Forelimb muscle (tissue), 1 donor: ENCODE data around the gene RAPGEF1. TPM values are rescaled to one million over a fixed set of nuclear protein-coding genes. Genes with fewer than 3 reads are reported as not detected.

Source experiments
- DNase-seq: peaks from one replicate; pipeline ENCODE4 v3.0.0-alpha.2; 2013; ENCODE audit warnings: low read depth
- polyA plus RNA-seq: library from polyadenylated mRNA; unstranded; fragments of 120-200 nt; gene quantifications from one replicate; pipeline ENCODE4 v1.2.1, GENCODE V29; 2013; ENCODE audit not compliant: insufficient read length

Gene RAPGEF1
- polyA plus RNA-seq, 1 donor, result 90.5 TPM

DNA sequence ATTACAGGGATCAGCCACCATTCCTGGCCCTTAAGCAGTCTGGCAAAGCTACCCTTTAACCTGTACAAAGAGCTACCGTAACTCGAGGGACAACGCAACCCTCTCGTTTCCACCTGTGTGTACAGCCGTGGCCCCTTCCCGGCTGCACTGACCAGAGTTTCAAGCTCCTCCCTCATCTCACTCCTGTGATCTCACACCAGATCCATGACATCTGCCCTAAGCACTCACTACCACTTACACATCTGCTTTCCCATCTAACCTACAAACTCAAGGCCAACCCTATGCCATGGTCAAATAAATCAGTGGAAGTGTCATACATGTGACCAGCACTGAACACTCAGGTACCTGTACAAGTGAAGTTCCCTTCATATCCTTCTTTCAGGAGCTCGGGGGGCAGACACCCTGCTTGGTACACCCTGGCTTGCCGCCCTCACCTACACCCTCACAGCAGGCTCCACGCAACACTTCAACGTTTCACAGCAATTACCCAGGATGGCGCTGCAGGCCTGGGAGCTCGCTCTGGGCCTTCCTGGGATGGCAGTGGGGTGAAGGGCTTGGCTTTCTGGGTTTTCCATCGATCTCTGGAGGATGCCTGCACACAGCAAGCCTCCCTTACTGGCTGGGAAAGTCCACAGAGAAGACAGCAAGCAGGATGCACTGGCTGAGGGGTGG lies 132.8 kb downstream of the RAPGEF1 start:
- DNase-seq, result no peak

DNA sequence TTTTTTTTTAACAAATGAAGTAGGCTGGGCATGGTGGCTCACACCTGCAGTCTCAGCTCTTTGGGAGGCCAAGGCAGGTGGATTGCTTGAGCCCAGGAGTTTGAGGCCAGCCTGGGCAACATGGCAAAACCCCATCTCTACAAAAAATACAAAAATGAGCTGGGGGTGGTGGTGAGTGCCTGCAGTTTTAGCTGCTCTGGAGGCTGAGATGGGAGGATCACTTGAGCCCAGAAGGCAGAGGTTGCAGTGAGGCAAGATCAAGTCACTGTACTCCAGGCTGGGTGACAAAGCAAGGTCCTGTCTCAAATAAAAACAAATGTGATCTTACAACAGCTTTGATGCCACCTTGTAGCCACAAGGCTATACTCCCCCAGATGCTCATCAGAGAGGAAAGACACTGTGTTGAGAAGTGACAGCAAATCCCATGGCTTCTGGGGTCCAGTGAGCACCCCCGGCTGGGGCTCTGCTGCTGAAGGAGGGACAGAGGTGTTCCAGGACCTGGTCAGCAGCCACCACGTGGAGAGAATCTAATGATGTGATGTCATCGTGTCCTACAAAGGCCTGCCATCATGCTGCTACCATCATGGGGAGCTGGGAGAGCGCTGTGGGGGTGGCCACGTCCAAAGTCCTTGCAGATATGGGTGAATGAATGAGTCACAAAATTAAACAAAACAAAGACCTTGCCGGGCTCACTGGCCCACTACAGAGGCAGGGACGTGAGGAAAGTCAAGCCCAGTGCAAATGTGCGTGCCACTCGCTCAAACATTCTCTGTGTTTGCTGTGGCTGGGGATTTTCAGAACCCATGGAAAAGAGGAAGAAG lies 133.9 kb downstream of the RAPGEF1 start:
- DNase-seq, result no peak

GRCh38 chr9:131603711-131604439 lies 136.0 kb downstream of the RAPGEF1 start:
- DNase-seq, result no peak

- no peak for DNase-seq
Observed at GRCh38 chr9:131603199-131603598, 136.7 kb downstream of the RAPGEF1 start.

DNA sequence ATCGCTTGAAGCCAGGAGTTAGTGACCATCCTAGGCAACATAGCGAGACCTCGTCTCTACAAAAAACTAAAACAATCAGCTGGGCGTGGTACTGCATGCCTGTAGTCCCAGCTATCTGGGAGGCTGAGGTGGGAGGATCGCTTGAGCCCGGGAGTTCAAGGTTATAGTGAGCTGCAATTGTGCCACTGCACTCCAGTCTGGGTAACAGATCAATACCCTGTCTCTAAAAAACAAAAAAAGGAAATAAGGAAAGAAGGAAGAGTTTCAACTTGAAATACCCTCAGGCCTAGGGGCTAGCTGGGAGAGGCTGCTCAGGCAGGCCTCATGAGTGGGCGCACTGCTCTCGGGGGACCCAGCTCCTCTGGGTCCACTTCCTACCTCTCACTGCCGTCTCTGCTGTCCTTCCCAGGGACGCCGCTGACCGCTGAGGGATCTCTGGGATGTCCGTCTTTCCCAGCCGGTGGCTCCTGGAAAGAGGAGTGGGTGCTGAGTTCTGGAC lies 138.1 kb downstream of the RAPGEF1 start:
- DNase-seq, result no peak

DNA sequence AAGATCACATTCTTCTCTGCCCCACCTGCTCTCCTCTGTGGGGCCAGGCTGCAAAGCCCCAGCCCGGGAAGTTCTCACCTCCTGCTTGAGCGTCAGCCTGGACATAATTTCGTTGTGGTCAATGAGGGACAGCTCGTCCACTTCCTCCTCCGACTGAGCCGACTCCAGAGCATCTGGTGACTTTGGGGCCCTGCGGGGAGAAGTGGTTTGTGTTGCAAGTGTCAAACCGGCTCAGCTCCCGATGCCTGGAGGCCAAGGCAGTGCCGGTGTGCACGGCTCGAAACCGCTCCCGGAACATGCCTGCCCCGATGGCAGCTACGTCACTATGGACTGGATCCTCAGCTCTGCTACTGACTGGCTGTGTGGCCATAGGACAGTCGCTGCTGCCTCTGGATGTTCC lies 141.8 kb downstream of the RAPGEF1 start:
- DNase-seq, result no peak

DNA sequence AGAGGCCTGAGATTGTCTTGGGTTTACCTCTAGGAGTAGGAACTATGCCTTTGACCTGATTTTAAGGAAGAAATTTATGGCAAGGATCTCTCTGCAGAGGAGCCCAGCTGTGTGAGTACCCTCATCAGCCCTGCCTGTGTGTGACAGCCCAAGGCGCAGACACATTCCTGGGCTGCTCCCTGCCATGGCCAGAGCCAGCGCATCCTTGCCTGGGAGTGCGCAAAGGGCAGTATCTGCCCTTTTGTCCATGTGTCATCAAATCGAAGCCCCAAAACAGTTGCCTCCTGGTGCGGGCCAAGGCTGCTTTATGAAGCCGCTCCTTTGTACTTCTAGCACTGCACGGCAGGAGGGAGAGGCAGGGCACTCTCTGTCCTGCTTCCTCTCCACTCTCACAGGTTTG lies 142.6 kb downstream of the RAPGEF1 start:
- DNase-seq, result no peak

DNA sequence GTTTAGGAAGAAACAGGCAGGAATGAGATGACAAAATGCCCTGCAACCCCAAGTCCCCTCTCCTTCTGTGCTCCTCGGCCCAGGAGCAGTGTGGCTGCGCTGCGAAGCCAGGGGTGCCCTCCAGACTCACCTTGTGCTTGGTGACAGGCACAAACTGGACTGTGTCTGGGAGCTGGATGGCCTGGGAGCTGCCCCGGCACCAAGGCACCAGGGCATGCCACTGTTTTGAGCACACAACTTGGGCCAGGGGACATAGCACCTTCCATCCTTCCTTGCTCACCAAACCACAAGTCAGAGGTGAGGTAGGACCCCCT lies 143.5 kb downstream of the RAPGEF1 start:
- no peak for DNase-seq

- DNase-seq, result no peak
Observed at GRCh38 chr9:131595696-131596429, 144.0 kb downstream of the RAPGEF1 start.

DNA sequence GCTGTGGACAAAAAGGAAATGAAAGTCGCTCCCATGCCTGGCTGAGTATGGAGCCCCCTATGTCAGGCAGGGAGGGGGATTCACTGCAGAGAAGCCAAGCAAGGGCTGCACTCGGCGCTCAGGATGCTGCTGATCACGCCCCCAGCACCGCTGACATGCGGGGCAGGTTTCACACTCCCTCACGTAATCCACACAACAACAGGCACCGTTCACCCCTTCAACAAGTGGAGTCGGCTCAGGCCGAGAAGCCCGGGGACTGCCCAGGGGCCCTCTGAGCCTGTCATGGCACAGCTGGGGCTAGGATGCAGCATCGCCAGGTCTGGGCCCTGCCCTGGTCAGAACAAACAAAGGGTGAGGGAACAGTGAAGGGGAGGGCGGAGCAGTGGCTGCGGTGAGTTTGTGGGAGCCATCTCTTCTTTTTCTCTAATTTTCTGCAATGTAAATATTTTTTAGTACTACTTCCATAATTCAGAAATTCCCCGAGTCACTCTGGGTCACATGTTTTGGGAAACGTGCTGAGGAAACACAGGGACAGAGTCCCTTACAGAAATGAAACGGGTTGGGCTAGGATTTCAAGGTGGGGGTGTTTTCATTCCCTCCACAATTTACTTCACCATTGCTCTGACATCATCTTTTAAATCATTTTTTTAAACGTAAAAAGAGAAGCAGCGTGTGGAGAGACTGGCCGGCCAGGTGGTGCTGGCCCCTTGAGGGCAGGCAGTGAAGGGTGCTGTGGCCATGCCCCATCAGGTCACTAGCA lies 144.8 kb downstream of the RAPGEF1 start:
- no peak for DNase-seq

- DNase-seq, result no peak
Observed at GRCh38 chr9:131593936-131594665, 145.8 kb downstream of the RAPGEF1 start.

- no peak for DNase-seq
Observed at GRCh38 chr9:131593091-131593820, 146.6 kb downstream of the RAPGEF1 start.

GRCh38 chr9:131591845-131592208 lies 148.0 kb downstream of the RAPGEF1 start:
- DNase-seq, result no peak

GRCh38 chr9:131590907-131591844 lies 148.7 kb downstream of the RAPGEF1 start:
- DNase-seq, result no peak

DNA sequence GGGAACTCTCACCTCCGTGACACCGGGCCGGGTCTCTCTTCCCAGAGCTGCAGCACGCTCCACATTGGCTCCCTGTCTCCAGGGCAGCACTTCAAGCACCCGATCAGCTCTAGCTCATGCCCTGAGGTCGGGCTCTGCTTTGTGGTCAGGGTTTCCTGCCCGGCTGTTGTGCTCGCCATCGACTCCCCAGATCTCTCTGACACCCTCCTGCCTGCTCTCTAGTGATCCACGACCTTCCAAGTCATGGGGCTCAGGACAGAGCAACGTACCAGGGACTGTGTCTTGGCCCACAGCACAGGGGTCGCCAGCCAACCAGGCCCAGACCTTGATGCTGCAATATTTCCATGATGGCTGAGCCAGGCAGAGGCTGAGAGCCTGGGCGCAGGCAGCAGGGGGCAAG lies 149.4 kb downstream of the RAPGEF1 start:
- no peak for DNase-seq

GRCh38 chr9:131589993-131590392 lies 149.9 kb downstream of the RAPGEF1 start:
- no peak for DNase-seq

DNA sequence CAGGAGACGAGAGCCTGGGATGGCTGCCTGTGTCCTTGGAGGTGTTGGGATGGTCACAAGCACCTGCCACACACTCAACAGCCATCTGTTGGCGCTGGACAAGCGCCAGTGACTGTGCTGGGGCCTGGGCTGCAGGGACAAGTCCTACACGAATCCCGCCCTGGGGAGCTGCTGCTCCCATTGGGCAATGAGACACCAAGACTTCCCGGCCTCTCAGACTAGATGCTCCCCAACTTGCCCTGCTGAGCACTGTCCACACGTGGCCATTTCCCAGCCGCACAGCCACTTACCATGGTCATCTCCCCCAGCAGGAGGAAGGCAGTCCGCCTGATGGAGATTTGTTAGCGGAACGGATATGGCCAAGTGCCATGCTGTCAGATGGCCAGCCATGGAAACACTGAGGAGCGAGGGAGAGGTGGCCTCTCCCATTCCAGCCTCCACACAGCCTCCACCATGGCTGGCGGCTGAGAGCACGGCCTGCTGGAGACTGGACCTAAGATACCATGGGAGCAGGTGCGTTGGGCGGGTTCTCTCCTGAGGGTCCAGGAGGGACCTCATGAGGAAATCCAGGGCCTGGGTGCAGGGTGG lies 150.7 kb downstream of the RAPGEF1 start:
- DNase-seq, result no peak

GRCh38 chr9:131588396-131588795 lies 151.5 kb downstream of the RAPGEF1 start:
- no peak for DNase-seq
